Stomach smooth muscle (tissue), 2 donors: ENCODE data around the gene SLC8A3.

ENCODE experiments used
- H3K27ac ChIP-seq: one replicate; pipeline ENCODE4 v1.7.0; 2013; ENCODE audit warnings: mild to moderate bottlenecking, low read length, inconsistent platforms
- H3K27me3 ChIP-seq, 2 donors: one replicate each; pipeline ENCODE4 v1.7.0; 2013; ENCODE audit warnings: low read length in 2 of 2; ENCODE audit not compliant: insufficient read depth in 2 of 2, control insufficient read depth in 1 of 2
- H3K36me3 ChIP-seq, 2 donors: one replicate each; pipeline ENCODE4 v1.7.0; 2013; ENCODE audit warnings: low read length in 2 of 2; ENCODE audit not compliant: control insufficient read depth in 2 of 2, insufficient read depth in 2 of 2
- H3K4me1 ChIP-seq: one replicate; pipeline ENCODE4 v1.7.0; 2013; ENCODE audit warnings: low read length; ENCODE audit not compliant: control insufficient read depth, insufficient read depth
- H3K4me3 ChIP-seq, 2 donors: one replicate each; pipeline ENCODE4 v1.7.0; 2013; ENCODE audit warnings: low read length in 2 of 2
- H3K9ac ChIP-seq, 2 donors: one replicate each; pipeline ENCODE4 v1.7.0; 2013; ENCODE audit warnings: low read length in 2 of 2, mild to moderate bottlenecking in 1 of 2
- H3K9me3 ChIP-seq, 2 donors: one replicate each; pipeline ENCODE4 v1.7.0; 2013; ENCODE audit warnings: low read length in 2 of 2; ENCODE audit not compliant: control insufficient read depth in 2 of 2
- donor health status: healthy.
- donor health status: Pancreatic carcinoma.

Gene SLC8A3

DNA sequence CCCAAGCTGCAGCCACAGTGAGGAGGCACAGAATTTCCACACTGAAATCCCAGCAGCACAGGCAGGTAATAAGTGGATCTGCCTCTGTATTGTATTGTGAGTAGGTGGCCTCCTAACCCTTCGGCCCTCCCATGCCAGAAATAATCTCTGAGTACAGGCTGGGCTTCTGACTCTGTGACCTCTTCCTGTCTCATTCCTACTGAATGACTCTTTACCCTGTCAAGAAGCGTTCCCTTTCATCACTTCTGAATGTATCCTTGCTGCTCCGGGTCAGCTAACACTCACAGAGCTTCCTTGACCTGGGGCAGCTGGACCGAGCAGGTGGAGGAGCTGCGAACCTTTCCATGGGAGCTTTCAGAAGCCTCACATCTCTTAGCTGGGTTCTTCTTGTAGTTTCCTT lies 119.6 kb downstream of the SLC8A3 start:
- Histone ChIP-seq H3K4me1 (no peaks in the 10 kb centered on the region), H3K36me3 (no peaks in the 10 kb centered on the region), H3K27ac (no peak overlapping the region), H3K4me3 (no peak overlapping the region), H3K9me3 (no peaks in the 10 kb centered on the region), H3K9ac (no peak overlapping the region), H3K27me3 (peaks cover 0 to 5% of the 10 kb centered on the region in 2 donors)

GRCh38 chr14:70067810-70068209 lies 120.9 kb downstream of the SLC8A3 start:
- Histone ChIP-seq H3K27ac (no peak overlapping the region), H3K36me3 (no peaks in the 10 kb centered on the region), H3K4me3 (no peak overlapping the region), H3K4me1 (no peaks in the 10 kb centered on the region), H3K27me3 (peaks cover 0 to 9% of the 10 kb centered on the region in 2 donors), H3K9ac (no peak overlapping the region), H3K9me3 (no peaks in the 10 kb centered on the region)

GRCh38 chr14:70064136-70064865 lies 124.5 kb downstream of the SLC8A3 start:
- Histone ChIP-seq H3K4me1 (no peaks in the 10 kb centered on the region), H3K36me3 (no peaks in the 10 kb centered on the region), H3K4me3 (no peak overlapping the region), H3K9ac (no peak overlapping the region), H3K27me3 (peaks cover 0 to 4% of the 10 kb centered on the region in 2 donors), H3K9me3 (no peaks in the 10 kb centered on the region), H3K27ac (no peak overlapping the region)

GRCh38 chr14:70061108-70061507 lies 127.6 kb downstream of the SLC8A3 start:
- Histone ChIP-seq H3K27me3 (peaks cover 0 to 8% of the 10 kb centered on the region in 2 donors), H3K27ac (no peak overlapping the region), H3K4me3 (no peak overlapping the region), H3K9ac (no peak overlapping the region), H3K36me3 (no peaks in the 10 kb centered on the region), H3K4me1 (no peaks in the 10 kb centered on the region), H3K9me3 (no peaks in the 10 kb centered on the region)

DNA sequence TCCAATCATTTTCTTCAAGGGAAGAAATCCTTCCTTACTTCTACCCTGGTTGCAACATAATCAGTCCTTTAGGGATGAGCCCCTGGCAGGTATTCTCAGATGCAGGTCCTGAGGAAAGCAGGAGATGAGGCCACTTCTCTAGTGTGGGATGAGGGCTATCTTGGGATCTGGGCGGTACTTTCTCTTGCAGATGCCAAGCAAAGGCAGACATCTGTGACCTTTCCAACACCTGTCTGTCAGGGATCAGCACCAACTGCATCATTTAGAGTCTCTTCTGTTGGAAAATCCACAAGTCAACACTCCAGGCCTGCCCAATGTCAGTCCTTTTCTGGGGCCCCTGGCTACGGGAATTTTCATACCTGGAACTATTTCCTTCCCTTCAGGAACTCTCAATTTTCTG lies 129.2 kb downstream of the SLC8A3 start:
- Histone ChIP-seq H3K36me3 (no peaks in the 10 kb centered on the region), H3K27ac (no peak overlapping the region), H3K9ac (no peak overlapping the region), H3K4me1 (no peaks in the 10 kb centered on the region), H3K4me3 (no peak overlapping the region), H3K27me3 (peaks cover 0 to 10% of the 10 kb centered on the region in 2 donors), H3K9me3 (no peaks in the 10 kb centered on the region)

DNA sequence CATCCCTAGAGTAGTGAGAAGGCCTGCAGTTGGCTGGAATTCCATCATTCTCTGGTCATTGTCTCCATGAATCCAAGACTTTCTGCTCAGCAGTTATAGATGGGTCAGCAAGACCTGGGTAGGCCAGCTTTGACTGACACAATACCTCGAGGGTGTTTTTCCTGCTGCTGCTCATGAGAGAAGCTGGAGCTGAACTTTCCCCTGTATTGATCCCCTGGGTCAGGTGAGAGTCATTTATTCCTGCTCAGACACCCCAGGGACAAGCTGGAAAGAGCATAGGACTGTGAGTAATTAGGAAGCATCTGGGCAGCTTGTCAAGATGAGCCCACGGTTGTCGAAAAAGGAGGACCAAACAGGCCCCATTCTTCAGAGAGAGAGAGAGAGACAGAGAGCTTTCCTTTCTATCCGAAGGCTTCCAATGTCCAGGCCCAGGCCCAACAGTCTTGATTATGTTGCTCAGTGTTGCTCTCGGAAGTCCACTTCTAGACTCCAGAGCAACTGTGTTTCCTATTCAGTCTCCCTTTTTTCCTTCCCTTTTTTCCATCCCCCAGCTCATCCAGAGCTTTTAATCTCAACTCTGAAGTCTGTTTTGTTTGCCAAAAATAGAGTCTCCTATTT lies 131.1 kb downstream of the SLC8A3 start:
- Histone ChIP-seq H3K27me3 (peaks cover 0 to 6% of the 10 kb centered on the region in 2 donors), H3K9ac (no peak overlapping the region), H3K4me1 (no peaks in the 10 kb centered on the region), H3K9me3 (no peaks in the 10 kb centered on the region), H3K27ac (no peak overlapping the region), H3K4me3 (no peak overlapping the region), H3K36me3 (no peaks in the 10 kb centered on the region)

GRCh38 chr14:70052990-70053389 lies 135.8 kb downstream of the SLC8A3 start:
- H3K4me1 ChIP-seq = no peaks in the 10 kb centered on the region
- H3K4me3 ChIP-seq = no peak overlapping the region
- no peaks in the 10 kb centered on the region for H3K9me3 ChIP-seq
- H3K36me3 ChIP-seq = no peaks in the 10 kb centered on the region
- peaks cover 0 to 7% of the 10 kb centered on the region in 2 donors for H3K27me3 ChIP-seq
- H3K27ac ChIP-seq = no peak overlapping the region
- H3K9ac ChIP-seq = no peak overlapping the region

DNA sequence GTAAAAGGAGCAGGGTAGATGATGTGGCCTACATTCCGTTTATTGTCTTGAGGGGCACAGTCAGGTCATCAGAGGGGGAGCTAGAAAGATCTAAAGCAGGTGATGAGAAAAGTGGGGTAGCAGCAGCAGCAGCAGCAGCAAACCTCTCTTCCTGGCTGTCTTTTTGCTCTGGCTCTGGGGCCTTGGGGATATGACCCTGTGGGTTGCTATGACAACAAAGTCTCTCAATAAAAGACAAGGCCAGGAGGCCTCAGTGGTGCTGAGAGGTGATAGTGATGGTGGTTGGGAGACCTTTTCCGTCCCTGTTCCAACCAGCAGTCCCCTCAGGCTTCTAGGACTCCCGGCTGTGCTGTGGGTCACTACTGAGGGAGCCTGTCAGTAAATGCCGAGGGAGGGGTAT lies 138.6 kb downstream of the SLC8A3 start:
- Histone ChIP-seq H3K4me3 (no peak overlapping the region), H3K36me3 (no peaks in the 10 kb centered on the region), H3K27me3 (peaks cover 0 to 9% of the 10 kb centered on the region in 2 donors), H3K27ac (no peak overlapping the region), H3K4me1 (no peaks in the 10 kb centered on the region), H3K9ac (no peak overlapping the region), H3K9me3 (no peaks in the 10 kb centered on the region)

DNA sequence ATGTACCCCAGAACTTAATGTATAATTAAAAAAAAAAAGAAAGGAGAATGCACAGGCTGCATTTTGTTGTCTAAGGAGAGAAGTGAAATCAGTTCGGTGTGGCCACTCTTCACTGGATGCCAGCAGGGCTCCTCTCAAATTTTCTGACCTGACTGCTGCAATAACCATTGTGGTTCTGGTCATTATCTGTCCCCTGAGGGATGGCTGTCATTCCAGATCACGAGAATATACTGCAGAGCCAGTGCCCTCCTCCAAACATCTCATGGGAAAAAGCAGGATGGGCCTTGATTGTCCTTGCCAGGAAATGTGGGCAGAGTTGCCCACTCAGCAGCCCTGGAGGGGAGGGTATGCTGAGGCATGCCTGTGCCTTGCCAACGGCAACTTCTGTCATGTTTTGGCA lies 139.1 kb downstream of the SLC8A3 start:
- no peaks in the 10 kb centered on the region for H3K36me3 ChIP-seq
- no peak overlapping the region for H3K9ac ChIP-seq
- peaks cover 0 to 9% of the 10 kb centered on the region in 2 donors for H3K27me3 ChIP-seq

DNA sequence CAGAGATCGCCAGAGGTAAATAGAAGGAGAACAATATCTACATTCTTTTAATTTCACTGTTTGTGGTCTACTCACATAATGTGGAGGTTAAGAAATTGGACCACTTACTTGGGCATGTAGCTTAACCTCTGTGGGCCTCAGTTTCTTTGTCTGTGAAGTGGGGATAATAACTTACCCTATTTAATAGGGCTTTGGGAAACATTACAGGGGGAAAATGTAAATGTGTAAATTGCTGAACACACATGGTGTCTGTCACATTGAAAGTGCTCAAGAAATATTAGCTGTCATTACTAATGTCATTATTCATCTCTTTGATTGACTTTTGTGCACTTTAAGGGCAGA lies 140.5 kb downstream of the SLC8A3 start:
- H3K4me3 ChIP-seq = no peak overlapping the region
- no peak overlapping the region for H3K27ac ChIP-seq
- H3K27me3 ChIP-seq = peaks cover 0 to 9% of the 10 kb centered on the region in 2 donors
- H3K4me1 ChIP-seq = no peaks in the 10 kb centered on the region
- H3K36me3 ChIP-seq = no peaks in the 10 kb centered on the region
- H3K9ac ChIP-seq = no peak overlapping the region
- H3K9me3 ChIP-seq = no peaks in the 10 kb centered on the region

More for the DNA sequence above, 139.1 kb downstream of the SLC8A3 start:
- Histone ChIP-seq H3K27ac (no peak overlapping the region), H3K4me3 (no peak overlapping the region), H3K9me3 (no peaks in the 10 kb centered on the region), H3K4me1 (no peaks in the 10 kb centered on the region)

DNA sequence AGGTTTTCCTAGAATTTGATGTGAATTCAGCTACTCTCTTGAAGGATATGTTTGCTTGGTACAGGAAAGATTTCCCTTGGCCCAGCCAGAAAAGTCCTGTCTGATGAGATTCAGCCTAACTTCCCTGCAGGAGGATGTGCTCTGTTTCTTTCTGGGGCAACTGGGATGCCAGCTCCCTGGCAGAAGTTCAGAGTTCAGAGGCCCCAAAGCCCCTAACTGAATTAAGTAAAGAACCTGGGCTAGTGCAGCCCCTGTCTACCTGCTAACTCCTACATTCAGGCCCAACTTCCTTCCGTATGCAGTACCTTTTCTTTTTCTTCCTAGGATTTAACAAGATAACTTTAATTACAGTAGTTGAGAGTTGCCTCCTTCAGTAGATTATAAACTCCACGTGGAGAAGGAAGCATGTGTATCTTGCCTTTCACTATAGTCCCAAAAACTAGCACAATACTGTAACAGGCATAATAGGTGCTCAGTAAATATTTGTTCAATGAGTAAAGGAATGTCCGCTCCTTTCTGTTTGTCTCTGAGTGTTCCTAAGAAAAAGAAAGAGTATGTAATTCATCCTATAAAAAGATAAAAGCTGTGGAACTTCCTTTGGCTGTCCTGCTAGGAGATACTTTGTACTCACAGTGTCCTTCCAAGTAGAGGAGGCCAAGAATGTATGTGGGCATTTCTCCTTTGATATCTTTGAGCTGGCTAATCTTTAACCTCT lies 141.0 kb downstream of the SLC8A3 start:
- Histone ChIP-seq H3K9ac (no peak overlapping the region), H3K27me3 (peaks cover 0 to 12% of the 10 kb centered on the region in 2 donors), H3K27ac (no peak overlapping the region), H3K4me3 (no peak overlapping the region), H3K36me3 (no peaks in the 10 kb centered on the region), H3K4me1 (no peaks in the 10 kb centered on the region), H3K9me3 (no peaks in the 10 kb centered on the region)
